HG02610 (cell line): ENCODE results near the gene KLK15.

Source experiments
- ATAC-seq: cut with Tn5 transposase; IDR thresholded peaks from one replicate; pipeline ENCODE4 v1.9.1; 2021; ENCODE audit warnings: mild to moderate bottlenecking, moderate library complexity; ENCODE audit not compliant: unreplicated experiment

The KLK15 gene

DNA sequence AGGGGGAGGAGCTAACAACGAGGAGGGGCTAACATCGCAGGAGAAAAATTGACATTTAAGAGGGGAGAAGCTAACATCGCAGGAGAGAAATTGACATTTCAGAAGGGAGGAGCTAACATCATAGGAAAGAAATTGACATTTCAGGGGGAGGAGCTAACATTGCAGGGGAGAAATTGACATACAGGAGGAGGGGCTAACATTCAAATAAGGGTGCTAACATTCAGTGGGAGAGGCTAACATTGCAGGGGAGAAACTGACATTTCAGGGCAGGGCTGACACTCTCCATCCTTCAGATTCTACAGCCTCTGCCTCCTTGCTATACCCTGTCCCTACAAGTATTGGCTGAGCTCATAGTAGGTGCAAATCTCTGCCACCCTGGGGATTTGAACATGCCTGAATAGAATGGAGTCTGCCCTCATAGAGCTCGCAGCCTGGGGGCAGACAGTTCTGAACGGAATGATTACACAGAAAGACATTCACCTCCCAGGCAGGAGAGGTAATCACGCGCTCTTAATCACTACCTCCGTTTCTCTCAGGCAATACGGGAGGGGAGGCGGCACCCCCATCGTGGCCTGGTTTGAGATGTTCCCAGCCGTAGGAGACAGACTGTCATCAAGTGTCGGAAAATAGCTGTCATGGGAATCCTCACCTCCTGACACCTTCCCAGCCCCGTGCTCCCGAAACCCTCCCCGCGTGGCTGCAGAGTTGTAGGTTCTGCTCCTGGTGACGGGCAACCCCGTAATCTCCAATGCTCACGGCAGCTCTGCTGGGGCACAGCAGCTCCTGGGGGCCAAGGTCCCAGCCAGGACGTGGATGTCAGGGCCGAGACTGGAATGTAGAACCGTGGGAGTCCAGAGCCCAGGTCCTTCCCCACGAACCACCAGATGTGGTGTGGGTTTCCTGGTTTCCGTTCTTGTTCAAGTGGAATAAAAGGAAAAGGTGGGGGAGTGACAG is 53.6 kb downstream of the KLK15 start:
- no peak for ATAC-seq

GRCh38 chr19:50778906-50779430 is 54.4 kb downstream of the KLK15 start:
- ATAC-seq = no peak

DNA sequence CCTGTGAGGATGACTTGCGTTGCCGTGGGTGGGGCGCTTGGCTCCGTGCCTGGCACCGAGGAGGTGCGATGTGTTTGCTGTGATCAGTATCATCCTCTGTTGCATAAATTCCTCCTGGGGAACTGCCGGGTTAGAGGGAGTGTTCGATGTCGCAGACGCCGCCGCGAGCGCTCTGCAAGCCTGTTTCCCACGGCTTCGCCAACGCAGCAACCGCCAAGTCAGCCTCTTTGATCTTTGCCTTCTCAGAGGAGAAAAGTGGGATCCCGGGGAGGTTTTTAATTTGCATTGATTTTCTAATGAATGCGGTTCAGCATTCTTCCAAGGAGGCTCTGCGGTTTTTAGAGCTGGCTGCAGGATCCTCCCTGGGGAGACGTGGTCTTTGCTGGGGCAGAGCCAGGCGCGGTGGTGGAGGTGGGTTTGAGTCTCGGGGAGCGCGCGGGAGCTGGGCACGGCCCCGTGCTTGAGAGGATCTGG is 55.5 kb downstream of the KLK15 start:
- no peak for ATAC-seq

DNA sequence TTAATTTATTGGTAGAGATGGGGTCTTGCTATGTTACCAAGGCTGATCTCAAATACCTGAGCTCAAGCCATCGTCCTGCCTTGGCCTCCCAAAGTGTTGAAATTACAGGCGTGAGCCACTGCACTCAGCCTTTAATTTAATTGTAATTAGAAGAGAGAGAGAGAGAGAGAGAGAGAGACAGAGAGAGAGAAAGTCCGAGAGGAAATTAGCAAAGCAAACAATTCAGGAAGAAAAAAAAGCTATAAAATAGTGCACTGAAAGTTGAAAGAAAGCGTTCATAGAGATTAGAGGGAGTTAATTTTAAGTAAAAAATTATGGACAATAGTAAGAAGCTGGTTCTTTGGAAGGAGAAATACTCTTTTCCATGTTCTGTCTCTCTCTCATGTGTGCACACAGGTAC is 56.1 kb downstream of the KLK15 start:
- no peak for ATAC-seq

GRCh38 chr19:50776131-50776530 is 57.2 kb downstream of the KLK15 start:
- no peak for ATAC-seq
